Stimulated activated CD8-positive, alpha-beta memory T cell treated with anti-CD3 and anti-CD28 coated beads, Interleukin-4, amount 100 ng/mL, for 1 hour (primary cell): ENCODE measurements around the gene LMAN2L.

Experiments used
- DNase-seq, 2 donors: peaks; one replicate each; pipeline ENCODE4 v3.0.0-alpha.2; 2020; ENCODE audit warnings: low read depth in 2 of 2, low spot score in 1 of 2

The LMAN2L gene

GRCh38 chr2:96739633-96740428 lies at the start of gene LMAN2L:
Gene LMAN2L (minus strand): TSS chr2:96740064. CDS start chr2:96740040, 24 bp downstream.
- peak; percentile 82 to 95 for DNase-seq

- no peak for DNase-seq
These were observed 49.4 kb upstream of the LMAN2L start for GRCh38 chr2:96789245-96789617.

- DNase-seq, result no peak
These were observed 48.8 kb upstream of the LMAN2L start for GRCh38 chr2:96788442-96789244.

- no peak for DNase-seq
These were observed 47.5 kb upstream of the LMAN2L start for GRCh38 chr2:96787411-96787810.

GRCh38 chr2:96783388-96783787 lies 43.5 kb upstream of the LMAN2L start:
- DNase-seq, result no peak

GRCh38 chr2:96775160-96775559 lies 35.3 kb upstream of the LMAN2L start:
- DNase-seq, result no peak

GRCh38 chr2:96773922-96774321 lies 34.1 kb upstream of the LMAN2L start:
- no peak for DNase-seq

GRCh38 chr2:96772903-96773671 lies 33.2 kb upstream of the LMAN2L start:
- no peak for DNase-seq

GRCh38 chr2:96771796-96772618 lies 32.1 kb upstream of the LMAN2L start:
- DNase-seq, result no peak

GRCh38 chr2:96770442-96771202 lies 30.8 kb upstream of the LMAN2L start:
- no peak for DNase-seq

- no peak for DNase-seq
These were observed 29.9 kb upstream of the LMAN2L start for GRCh38 chr2:96769814-96770213.

GRCh38 chr2:96768083-96768561 lies 28.3 kb upstream of the LMAN2L start:
- DNase-seq, result no peak

- DNase-seq, result no peak
These were observed 27.4 kb upstream of the LMAN2L start for GRCh38 chr2:96767135-96767871.

- DNase-seq, result no peak
These were observed 24.4 kb upstream of the LMAN2L start for GRCh38 chr2:96764253-96764637.

GRCh38 chr2:96763511-96764252 lies 23.8 kb upstream of the LMAN2L start:
- no peak for DNase-seq

- DNase-seq, result no peak
These were observed 22.9 kb upstream of the LMAN2L start for GRCh38 chr2:96762529-96763311.

GRCh38 chr2:96760986-96761832 lies 21.3 kb upstream of the LMAN2L start:
- DNase-seq, result peak in 1 of 2 donors; percentile 38
